PC-3 (cell line): ENCODE measurements around the gene FN1.

ENCODE experiments used
- CTCF ChIP-seq: fragments of 300-600 bp; sonication (generic); conservative IDR thresholded peaks from 2 replicates; pipeline ENCODE4 v1.5.1; 2017; ENCODE audit warnings: antibody characterized with exemption, low read depth, mild to moderate bottlenecking, low read length
- EZH2 ChIP-seq: fragments of 300-600 bp; sonication (generic); IDR thresholded peaks from one replicate; pipeline ENCODE4 v1.6.1; 2017; ENCODE audit warnings: antibody characterized with exemption, mild to moderate bottlenecking, low read length; ENCODE audit not compliant: unreplicated experiment

GRCh38 chr2:215429424-215429823 lies 6.4 kb downstream of the FN1 start:
- no peak for TF ChIP-seq EZH2
- no peak for TF ChIP-seq CTCF
